Mesothelial cell of epicardium (in vitro differentiated cells): ENCODE measurements around the gene PHIP. TPM values are rescaled to one million over a fixed set of nuclear protein-coding genes. Genes with fewer than 3 reads are reported as not detected.
"Not testable (repeated sequence)": the region's sequence is repeated elsewhere in the genome, so short reads cannot be mapped to it uniquely, and the experiment has no call there.

ENCODE experiments used
- DNase-seq, 2 experiments: peaks; one replicate each; pipeline ENCODE4 v3.0.0; 2021; ENCODE audit warnings: low spot score in 2 of 2; ENCODE audit not compliant: unreplicated experiment in 2 of 2
- H3K27ac Mint-ChIP-seq: 2 replicates; pipeline ENCODE4 v1.8.0; 2021; ENCODE audit warnings: mixed read lengths
- H3K27me3 Mint-ChIP-seq: 2 replicates; pipeline ENCODE4 v1.8.0; 2021; ENCODE audit warnings: low read depth, mixed read lengths
- H3K36me3 Mint-ChIP-seq: 2 replicates; pipeline ENCODE4 v1.8.0; 2021; ENCODE audit warnings: mixed read lengths
- H3K4me1 Mint-ChIP-seq: 2 replicates; pipeline ENCODE4 v1.8.0; 2021; ENCODE audit warnings: mixed read lengths
- H3K4me3 Mint-ChIP-seq: 2 replicates; pipeline ENCODE4 v1.8.0; 2021; ENCODE audit warnings: mild to moderate bottlenecking, moderate library complexity, mixed read lengths
- H3K9me3 Mint-ChIP-seq: 2 replicates; pipeline ENCODE4 v1.8.0; 2021; ENCODE audit warnings: mixed read lengths
- total RNA-seq: library from RNA; stranded (reverse); gene quantifications from 3 replicates; pipeline ENCODE4 v1.2.1, GENCODE V29; 2021
- TF ChIP-seq, protein P1 (sequence below): fragments of 200-600 bp; sonication (generic); IDR thresholded peaks from one replicate; pipeline ENCODE4 v1.5.0; 2021; ENCODE audit warnings: antibody characterized with exemption; ENCODE audit not compliant: unreplicated experiment

PHIP gene
- total RNA-seq, 1 donor from 2014 or later = 46.9 TPM

DNA sequence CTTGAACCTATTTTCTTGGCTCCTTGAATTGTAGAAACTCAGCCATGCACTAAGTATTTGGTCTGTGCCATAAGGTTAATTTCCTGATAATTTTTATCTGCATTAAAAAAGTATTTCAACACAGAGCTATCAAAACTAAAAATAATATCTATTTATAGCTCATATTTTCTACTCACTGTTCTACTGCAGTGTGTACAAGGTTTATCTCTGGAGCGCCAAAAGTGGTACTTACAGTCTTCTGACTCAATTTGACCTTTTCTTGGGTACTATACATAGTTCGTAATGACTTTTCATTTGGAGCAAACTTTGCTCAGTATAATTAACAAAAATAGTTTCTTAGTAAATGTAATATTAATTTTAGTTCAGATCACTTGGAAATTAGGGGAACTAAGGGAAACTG, 141.5 kb downstream of the PHIP start:
- Mint-ChIP-seq H3K9me3 (peaks cover 13% of the 10 kb centered on the region), H3K27me3 (no peaks in the 10 kb centered on the region), H3K4me1 (no peaks in the 10 kb centered on the region), H3K36me3 (peaks cover 32% of the 10 kb centered on the region), H3K4me3 (no peak overlapping the region), H3K27ac (no peak overlapping the region)
- DNase-seq = no peak
- TF ChIP-seq, protein P1, sequence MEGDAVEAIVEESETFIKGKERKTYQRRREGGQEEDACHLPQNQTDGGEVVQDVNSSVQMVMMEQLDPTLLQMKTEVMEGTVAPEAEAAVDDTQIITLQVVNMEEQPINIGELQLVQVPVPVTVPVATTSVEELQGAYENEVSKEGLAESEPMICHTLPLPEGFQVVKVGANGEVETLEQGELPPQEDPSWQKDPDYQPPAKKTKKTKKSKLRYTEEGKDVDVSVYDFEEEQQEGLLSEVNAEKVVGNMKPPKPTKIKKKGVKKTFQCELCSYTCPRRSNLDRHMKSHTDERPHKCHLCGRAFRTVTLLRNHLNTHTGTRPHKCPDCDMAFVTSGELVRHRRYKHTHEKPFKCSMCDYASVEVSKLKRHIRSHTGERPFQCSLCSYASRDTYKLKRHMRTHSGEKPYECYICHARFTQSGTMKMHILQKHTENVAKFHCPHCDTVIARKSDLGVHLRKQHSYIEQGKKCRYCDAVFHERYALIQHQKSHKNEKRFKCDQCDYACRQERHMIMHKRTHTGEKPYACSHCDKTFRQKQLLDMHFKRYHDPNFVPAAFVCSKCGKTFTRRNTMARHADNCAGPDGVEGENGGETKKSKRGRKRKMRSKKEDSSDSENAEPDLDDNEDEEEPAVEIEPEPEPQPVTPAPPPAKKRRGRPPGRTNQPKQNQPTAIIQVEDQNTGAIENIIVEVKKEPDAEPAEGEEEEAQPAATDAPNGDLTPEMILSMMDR = no peak

GRCh38 chr6:78935553-78935952, 142.5 kb downstream of the PHIP start:
- H3K4me1 Mint-ChIP-seq = no peaks in the 10 kb centered on the region
- peaks cover 13% of the 10 kb centered on the region for H3K9me3 Mint-ChIP-seq
- no peak for DNase-seq
- TF ChIP-seq, protein P1 = no peak
- no peak overlapping the region for H3K27ac Mint-ChIP-seq
- H3K27me3 Mint-ChIP-seq = no peaks in the 10 kb centered on the region
- H3K4me3 Mint-ChIP-seq = no peak overlapping the region
- peaks cover 26% of the 10 kb centered on the region for H3K36me3 Mint-ChIP-seq

- H3K9me3 Mint-ChIP-seq = peaks cover 79% of the 10 kb centered on the region
- no peak for DNase-seq
- H3K36me3 Mint-ChIP-seq = peaks cover 6% of the 10 kb centered on the region
- no peaks in the 10 kb centered on the region for H3K4me1 Mint-ChIP-seq
- TF ChIP-seq, protein P1 = no peak
- H3K27ac Mint-ChIP-seq = no peak overlapping the region
- H3K27me3 Mint-ChIP-seq = no peaks in the 10 kb centered on the region
- no peak overlapping the region for H3K4me3 Mint-ChIP-seq
Observed at GRCh38 chr6:78925317-78925716, 152.7 kb downstream of the PHIP start.

GRCh38 chr6:78921168-78921567, 156.9 kb downstream of the PHIP start:
- not testable (repeated sequence) for H3K27me3 Mint-ChIP-seq
- H3K9me3 Mint-ChIP-seq = peaks cover 74% of the 10 kb centered on the region

DNA sequence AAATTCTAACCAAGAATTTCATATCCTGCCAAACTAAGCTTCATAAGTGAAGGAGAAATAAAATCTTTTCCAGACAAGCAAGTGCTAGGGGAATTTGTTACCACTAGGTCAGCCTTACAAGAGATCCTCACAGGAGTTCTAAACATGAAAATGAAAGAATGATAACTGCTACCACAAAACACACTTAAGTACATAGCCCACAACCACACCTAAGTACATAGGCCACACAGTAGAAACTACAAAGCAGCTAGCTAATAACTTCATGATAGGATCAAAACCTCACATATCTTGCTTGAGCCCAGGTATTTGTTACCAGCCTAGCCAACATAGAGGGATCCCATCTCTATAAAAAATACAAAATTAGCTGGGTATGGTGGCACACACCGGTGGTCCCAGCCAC, 160.3 kb downstream of the PHIP start:
- Mint-ChIP-seq H3K4me3 (no peak overlapping the region), H3K36me3 (peaks cover 20% of the 10 kb centered on the region), H3K9me3 (peaks cover 51% of the 10 kb centered on the region), H3K27ac (no peak overlapping the region), H3K27me3 (no peaks in the 10 kb centered on the region), H3K4me1 (no peaks in the 10 kb centered on the region)
- no peak for DNase-seq
- TF ChIP-seq, protein P1 = no peak

More at GRCh38 chr6:78921168-78921567, 156.9 kb downstream of the PHIP start:
- H3K36me3 Mint-ChIP-seq = peaks cover 20% of the 10 kb centered on the region
- not testable (repeated sequence) for H3K4me1 Mint-ChIP-seq, H3K27ac Mint-ChIP-seq, H3K4me3 Mint-ChIP-seq, DNase-seq

DNA sequence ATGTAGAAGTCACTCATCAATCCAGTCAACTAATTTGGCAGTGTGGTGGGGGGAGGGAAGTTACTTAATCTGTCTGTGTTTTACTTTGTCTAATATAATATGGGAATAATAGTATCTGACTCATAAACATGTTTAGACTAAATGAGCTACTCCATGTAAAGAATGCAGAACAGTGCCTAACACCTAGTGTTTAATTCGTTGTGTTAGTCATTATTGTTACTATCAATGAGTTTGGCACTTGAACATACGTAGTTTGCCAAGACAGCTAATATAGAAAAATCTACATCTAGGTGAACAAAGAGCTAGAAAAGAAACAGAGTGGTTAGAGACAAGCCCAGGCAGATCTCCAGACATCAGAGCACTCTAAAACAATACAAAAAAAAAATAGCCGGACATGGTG, 161.6 kb downstream of the PHIP start:
- peaks cover 43% of the 10 kb centered on the region for H3K9me3 Mint-ChIP-seq
- peaks cover under 1% of the 10 kb centered on the region for H3K4me1 Mint-ChIP-seq
- H3K36me3 Mint-ChIP-seq = peaks cover 20% of the 10 kb centered on the region
- no peak overlapping the region for H3K4me3 Mint-ChIP-seq
- TF ChIP-seq, protein P1 = no peak
- no peak overlapping the region for H3K27ac Mint-ChIP-seq
- peaks cover under 1% of the 10 kb centered on the region for H3K27me3 Mint-ChIP-seq
- DNase-seq = no peak
